Erythroblast (primary cell): ENCODE data around the gene ZBTB46.

Experiments used
- GATA1 ChIP-seq: IDR thresholded peaks from 2 replicates; pipeline ENCODE4 v1.6.1; 2011; ENCODE audit warnings: low read depth, mild to moderate bottlenecking, control low read depth, low read length, moderate library complexity
- POLR2A ChIP-seq: IDR thresholded peaks from 2 replicates; pipeline ENCODE4 v1.6.1; 2011; ENCODE audit warnings: mild to moderate bottlenecking, low read length

GRCh38 chr20:63826753-63827152 is 4.3 kb downstream of the ZBTB46 start:
- TF ChIP-seq POLR2A: no peak
- TF ChIP-seq GATA1: no peak
